ENCODE measurements around the gene HS6ST1.

GRCh38 chr2:128219891-128220290, 98.8 kb downstream of the HS6ST1 start:
- TF ChIP-seq POLR2A (IDR thresholded peaks at IDR 0.05), result no peak
- TF ChIP-seq, protein P1, sequence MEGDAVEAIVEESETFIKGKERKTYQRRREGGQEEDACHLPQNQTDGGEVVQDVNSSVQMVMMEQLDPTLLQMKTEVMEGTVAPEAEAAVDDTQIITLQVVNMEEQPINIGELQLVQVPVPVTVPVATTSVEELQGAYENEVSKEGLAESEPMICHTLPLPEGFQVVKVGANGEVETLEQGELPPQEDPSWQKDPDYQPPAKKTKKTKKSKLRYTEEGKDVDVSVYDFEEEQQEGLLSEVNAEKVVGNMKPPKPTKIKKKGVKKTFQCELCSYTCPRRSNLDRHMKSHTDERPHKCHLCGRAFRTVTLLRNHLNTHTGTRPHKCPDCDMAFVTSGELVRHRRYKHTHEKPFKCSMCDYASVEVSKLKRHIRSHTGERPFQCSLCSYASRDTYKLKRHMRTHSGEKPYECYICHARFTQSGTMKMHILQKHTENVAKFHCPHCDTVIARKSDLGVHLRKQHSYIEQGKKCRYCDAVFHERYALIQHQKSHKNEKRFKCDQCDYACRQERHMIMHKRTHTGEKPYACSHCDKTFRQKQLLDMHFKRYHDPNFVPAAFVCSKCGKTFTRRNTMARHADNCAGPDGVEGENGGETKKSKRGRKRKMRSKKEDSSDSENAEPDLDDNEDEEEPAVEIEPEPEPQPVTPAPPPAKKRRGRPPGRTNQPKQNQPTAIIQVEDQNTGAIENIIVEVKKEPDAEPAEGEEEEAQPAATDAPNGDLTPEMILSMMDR (IDR thresholded peaks at IDR 0.05), result no peak

Data from testis (tissue), 2 donors.